NCI-H2107 treated with DMSO at 0.1 percent for 48 hours (cell line): Measurements from ENCODE around the gene IKZF1.
A peak's percentile ranks its signal among the peaks of the same experiment; 100 is the strongest.

Experiments used
- DNase-seq: peaks from one replicate; lab custom pipeline; 2025; ENCODE audit not compliant: unreplicated experiment; lab: John Stamatoyannopoulos, UW

IKZF1 gene

DNA sequence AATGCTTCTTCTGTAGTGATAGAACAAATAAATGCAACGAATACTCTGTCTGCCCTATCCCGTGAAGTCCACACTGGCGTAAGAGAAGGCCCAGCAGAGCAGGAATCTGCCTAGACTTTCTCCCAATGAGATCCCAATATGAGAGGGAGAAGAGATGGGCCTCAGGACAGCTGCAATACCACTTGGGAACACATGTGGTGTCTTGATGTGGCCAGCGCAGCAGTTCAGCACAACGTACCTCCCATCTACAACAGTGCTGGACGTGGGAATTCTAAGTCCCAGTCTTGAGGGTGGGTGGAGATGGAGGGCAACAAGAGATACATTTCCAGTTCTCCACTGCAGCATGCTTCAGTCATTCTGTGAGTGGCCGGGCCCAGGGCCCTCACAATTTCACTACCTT lies 99.9 kb downstream of the IKZF1 start:
- DNase-seq: no peak

DNA sequence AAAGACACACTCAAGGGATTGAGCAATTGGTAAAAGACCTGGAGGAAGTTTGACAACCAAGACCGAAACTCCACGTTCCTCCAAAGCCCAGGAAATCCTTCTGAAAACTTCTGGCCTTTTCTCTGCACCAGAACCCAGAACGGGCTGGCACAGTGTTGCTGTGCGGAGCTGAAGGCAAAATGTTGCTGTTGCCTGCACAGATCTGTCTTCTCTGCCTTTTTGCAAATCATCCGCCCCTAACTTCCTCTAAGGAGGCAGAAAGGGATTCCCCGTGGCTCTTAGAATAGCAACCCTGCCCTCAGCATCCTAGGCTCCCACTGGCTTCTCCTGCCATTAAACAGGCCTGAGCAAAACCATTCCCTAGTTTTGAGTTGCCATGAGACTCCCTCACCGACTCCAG lies 100.7 kb downstream of the IKZF1 start:
- DNase-seq: no peak

DNA sequence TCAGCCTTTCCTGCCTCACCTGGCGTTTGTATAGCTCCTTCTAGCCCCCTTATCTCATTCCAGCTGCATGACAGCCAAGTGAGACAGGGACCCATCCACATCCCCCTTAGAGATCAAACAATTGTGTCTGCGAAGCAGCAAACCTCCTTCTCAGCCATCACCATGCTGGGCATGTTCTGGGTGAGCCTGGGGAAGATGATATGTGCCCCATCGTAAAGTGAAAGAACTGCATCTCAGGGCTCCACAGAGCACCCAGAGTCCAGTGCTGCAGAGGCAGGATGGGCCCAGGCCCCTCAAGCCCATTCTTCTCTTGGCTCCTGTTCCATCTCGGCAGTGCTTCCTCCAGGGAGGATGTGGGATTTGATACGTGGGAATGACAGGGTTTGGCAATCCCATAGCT lies 102.4 kb downstream of the IKZF1 start:
- DNase-seq: no peak

DNA sequence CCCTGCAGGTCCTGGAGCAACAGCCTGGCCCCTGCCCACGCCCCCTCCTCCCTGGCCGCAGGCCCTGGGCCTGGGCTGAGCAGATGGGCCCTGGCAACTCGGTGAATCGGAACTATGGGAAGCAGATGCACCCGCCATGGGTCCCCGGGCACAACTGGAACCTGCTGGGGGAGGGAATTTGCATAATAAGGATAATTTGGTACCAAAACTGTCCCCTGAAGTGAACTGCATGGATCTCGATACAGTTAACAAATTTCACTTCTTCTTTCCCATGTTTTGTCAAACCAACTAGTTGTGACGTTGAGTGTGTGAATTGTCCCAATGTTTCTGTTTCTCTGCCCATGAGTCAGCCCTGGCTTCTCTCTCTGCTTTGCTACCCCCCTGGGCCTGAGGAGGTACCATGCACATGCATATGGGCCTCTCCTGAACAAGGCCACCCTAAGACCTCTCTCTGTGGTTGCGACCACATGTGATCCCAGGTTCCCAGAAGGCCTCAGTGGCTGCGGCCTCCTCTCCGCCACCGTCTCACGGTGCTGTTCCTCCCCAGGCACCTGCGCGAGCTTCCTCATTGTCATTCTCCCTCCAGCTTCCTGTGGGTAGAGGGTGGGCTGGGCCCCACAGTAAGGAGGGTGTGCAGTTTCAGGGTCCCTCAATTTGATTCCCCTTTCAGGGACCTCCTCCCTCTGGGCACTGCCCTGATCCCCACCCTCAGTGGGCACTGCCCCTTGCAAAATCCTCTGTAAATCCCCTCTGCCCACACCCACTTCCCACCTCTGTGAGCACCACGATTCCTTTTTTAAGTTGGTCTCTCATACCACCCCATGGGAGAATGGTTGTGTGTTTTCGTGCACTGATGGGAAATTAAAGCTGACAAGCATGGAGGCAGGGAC lies 105.6 kb downstream of the IKZF1 start:
- DNase-seq: no peak

DNA sequence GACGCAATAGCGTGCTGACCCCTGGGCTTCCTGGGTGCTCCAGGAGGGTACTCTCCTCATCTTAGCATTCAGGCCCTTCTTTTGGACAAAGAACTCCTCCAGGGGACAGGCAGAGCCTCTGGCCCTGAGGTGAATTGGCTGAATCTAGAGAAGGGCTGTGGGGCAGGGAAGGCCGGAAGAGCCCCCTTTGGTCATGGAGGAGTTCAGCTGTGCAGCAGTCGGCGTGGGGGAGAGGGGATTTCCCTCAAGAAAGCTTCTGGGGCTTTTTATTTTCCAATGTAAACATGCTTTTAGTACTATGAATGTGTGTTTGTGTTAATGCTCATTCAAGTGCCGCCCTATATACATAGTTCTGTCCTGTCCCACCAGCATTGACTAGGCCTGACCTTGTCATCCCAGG lies 106.8 kb downstream of the IKZF1 start:
- DNase-seq: no peak

DNA sequence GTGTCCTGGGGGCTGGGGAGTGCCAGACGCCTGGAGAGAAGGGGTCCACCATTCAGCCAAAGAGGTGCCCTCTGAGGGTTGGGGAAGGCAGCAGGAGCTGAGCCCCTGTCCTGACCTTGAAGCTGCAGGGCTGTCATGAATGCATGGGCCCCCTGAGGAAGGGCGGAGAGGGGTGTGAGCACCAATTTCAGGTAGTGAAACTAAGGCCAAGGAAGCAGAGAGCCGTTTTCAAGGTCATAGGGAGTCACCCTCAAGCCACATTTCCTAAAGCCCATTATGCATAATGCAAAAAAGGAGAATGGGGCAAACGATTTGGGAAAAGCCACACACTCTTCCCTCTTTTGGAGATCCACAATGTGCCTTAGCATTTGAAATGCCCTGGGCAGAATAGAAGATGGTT lies 108.5 kb downstream of the IKZF1 start:
- DNase-seq: no peak

DNA sequence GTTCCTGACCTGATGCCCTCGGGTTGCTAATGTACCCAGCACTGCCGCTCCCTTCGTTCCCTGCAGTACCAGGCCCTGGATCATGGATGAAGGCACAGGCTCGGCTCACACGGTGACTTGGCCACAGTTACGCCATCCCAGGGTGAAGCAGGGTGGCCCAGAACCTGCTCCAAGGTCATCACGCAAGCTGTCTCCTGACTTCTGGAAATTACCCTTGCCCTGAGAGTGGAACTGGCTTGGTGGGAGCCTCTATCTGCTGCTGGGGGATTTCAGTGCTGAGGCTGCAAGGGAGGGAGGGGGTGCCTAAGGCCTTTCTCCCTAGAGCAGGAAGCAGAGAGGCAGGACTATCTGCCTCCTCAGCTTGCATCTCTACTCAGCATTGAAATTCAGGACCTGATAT lies 109.0 kb downstream of the IKZF1 start:
- no peak for DNase-seq

DNA sequence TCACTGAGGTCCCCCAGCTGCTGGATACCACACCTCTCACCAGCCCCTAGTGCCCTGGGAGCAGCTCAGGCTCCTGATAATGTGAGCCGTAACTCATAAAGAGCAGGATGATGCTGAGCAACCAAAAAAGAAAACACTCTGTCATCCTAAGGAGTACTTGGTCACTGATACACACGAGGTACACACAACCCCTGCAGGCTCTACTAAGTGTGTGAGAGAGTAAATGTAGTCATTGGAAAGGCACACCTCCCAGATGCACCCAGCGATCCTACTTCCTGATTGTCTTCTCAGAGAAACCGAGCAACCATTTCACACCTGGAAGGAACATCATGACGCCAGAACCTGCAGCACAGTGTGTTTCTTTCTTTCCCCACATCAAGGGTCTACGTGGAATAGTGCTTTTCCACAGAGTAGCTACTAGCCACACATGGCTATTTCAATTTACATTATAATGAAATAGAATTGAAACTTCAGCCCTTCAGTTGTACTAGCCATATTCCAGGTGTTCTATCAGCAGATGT lies 111.4 kb downstream of the IKZF1 start:
- DNase-seq: no peak

DNA sequence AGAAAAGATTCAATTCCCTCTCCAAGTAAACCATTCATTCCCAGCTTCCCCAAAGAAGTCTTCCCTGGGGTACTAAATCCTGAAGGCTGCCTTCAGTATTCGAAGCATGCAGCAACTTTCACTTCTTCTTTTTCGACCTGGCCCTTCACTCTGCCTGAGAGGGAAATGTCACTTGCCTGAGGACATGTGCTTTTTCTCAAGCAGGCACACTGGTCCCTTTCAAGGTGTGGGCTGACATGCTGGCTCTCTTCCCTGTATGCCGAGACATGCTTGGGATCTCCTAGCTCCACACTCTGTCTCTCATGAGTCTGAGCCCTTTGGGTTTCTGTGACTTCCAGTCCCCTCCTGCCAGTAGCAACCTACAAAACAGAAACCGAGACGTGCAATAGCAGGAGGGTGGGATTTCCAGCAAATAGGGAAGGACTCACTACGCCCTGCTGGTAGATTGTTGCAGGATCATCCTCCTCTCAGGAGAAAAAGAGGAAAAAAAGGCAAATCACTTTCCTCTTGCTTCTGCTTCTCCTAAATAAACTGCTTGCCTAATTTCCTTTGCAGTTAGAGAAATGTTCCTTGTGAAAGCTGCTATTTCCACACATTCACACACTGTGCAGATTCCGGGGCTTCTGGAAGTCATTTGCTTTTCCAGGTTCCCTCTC lies 112.1 kb downstream of the IKZF1 start:
- DNase-seq: no peak

DNA sequence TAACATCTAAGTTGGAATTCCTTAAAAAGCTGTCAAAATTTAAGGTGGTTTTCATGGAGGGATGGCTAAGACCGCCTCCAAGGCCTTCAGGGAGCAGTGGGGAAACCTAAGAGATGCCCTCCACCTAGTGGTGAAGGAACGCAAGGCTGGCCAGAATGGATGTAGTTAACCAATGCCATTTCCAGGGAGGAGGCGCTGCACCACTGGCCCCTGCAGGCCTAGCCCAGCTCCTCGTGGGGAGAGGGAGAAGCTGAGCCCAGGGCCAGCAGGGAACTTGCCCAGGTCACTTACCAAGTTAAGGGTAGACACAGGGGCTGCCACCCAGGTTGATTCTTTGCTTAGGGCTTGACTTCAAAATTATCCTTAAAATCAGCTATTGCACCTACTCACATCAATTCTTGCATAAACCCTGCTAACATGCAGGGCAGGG lies 113.6 kb downstream of the IKZF1 start:
- peak; percentile 66 for DNase-seq

DNA sequence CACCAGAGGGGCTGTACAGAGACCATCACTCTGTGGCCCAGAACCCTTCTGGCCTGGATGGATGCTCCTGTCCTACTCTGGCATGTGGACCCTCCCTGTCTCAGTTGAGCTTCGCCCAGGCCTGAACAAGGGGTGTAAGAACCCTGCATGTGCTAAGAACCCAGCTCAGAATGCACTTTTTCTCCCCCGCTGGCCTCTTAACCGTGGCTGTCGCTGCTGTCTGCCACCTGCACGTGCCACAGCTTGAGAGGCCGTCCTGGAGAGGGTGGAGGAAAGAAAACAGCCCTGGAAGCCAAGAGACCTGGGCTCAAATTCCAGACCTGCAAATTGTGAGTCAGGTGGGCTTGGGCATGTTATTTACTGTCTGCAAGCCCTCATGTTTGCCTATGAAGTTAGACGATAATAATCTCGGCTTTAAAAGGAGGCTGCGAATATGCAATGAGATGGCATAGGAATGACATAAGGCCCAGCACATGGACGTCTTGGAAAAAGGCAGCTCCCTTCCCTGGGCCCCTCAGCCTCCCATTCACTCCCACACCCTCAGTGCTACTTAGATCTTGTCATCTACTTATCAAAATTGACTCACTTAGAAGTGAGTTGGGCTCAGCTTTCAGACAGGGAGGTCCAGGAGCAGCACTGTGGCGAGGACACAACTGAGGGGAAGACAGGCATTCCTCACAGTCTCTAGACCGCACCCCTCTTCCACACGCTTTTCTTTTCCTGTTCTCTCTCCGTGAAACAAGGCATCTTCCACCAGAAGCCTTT lies 114.2 kb downstream of the IKZF1 start:
- DNase-seq: no peak

DNA sequence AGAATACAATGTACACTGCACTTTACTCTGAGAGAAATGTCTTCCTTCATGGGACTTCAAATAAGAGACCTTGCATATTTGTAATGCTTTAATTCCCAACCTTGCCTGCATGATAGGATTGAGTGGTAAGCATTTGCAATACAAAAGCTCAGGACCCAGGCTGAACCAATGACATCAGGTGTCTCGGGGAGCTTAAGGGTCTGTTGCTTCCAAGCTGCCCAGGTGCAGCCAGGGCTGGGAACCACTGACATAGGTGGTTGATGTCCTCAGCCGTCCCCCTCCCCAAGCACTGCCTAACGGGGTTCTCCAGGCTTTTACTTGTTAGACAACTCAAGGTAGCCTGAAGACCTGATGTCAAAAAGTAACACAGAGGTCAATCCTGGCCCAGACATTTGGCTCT lies 116.5 kb downstream of the IKZF1 start:
- no peak for DNase-seq

DNA sequence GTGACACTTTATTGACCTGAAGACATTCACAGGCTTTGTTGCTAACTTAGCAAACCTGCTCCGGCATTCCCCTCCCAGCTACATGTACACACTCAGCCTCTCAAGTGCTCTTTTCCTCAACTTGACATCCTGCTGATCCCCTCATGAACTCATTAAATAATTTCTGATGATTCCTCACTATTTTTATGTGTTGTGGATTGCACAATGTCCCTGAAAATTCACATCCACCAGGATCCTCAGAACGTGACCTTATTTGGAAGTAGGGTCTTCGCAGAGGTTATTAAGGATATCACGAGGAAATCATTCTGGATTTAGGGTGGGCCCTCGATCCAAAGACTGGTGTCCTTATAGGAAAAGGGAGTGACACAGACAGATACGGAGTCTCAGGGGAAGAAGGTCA lies 118.3 kb downstream of the IKZF1 start:
- no peak for DNase-seq

DNA sequence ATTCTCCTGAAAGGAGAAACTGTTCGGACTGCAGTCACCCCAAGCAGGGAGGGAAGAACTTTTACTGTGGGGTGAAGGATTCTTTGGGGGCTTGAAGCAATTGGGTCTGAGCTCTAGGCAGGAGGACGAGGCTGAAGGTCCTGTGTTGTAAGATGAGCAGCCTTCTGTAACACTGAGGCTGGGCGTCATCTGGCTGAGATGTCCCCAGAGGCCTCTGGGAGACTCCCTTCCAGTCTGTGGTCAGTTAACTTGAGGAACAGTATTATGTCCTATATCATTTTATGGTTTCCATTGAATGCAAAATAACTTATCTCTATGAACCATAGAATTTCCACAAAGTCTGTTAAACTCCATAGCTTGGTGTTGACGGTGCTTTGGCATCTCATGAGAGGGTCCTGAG lies 119.3 kb downstream of the IKZF1 start:
- no peak for DNase-seq

DNA sequence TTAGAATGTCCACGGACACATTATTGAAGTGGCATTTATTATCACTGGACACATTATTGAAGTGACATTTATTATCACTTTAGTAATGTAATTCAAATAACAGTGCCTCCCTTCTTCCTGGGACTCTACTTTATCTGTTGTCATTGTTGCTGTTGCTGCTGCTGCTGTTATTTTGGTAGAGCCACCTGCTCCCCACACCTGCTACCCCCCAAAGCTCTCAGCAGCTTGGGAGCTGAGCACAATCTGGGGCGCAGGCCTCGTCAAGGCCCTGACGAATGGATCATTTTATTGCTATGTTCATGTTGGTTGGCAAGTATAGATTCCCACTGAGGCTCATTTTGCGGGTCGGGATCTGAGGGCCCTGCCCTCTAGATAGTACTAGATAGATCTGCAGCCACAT lies 120.8 kb downstream of the IKZF1 start:
- no peak for DNase-seq

DNA sequence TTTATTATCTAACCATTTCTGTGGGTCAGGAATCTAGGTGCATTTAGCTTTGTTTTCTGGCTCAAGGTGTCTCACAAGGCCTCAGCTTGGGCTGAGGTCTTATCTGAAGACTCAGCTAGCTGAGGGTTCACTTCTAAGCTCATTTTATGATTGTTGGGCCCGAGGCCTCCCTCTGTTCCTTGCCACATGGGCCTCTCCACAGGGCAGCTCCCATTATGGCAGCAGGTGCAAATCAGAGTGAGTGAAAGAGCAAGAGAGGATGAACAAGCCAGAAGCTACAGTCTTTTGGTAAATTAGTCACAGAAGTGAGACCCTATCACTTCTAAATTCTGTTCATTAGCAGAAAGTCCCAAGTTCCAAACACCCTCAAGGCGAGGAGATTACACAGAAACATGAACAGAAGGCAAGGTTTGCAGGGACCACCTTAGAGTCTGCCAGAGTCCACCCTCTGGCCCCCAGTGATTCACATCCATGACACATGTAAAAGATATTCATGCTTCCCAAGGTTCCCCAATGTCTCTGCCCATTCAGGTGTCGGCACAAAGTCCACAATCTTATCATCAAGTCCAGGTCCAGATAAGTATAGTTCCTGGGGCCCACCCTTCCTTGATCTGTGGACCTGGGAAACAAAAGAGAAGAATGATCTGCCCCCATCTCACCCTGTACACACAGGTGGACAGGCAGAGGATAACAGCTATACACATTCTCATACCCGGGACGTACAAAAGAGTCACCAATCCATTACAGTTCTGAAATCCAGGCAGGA lies 121.9 kb downstream of the IKZF1 start:
- DNase-seq: no peak

DNA sequence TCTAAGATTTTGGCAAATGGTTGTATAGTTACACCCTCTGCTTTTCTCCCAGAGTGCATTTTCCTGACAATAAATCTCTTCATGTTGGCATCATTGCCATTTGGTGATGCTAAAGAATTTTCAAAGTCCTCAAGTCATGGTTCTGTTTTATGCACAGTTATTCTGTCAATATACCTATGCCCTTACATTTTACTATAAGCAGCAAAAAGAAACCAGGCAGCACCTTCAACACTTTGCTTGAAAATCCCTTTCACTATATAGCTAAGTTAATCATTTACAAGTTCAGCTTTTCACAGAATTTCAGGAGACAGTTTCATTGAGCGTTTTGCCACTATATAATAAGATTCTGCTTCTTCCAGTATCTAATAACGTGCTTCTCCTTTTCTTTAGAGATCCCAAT lies 123.0 kb downstream of the IKZF1 start:
- DNase-seq: no peak

DNA sequence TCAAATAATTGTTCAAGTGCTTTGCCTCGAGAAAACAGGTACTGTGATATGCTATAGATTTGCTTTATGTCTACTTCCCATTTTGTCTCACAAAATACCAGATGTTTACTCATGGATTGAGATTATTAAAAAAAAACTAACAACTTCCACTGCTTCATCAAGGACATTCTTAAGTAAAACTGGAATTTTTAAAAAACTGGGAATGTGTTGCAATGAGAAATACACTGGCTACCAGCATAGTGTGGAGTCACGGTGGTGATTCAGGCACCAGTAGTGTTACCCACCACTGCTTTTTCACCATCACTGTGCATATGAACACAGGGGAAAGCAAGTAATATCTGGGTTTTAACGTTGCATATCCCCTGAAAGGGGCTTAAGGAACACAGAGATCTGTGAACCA lies 124.4 kb downstream of the IKZF1 start:
- DNase-seq: no peak

DNA sequence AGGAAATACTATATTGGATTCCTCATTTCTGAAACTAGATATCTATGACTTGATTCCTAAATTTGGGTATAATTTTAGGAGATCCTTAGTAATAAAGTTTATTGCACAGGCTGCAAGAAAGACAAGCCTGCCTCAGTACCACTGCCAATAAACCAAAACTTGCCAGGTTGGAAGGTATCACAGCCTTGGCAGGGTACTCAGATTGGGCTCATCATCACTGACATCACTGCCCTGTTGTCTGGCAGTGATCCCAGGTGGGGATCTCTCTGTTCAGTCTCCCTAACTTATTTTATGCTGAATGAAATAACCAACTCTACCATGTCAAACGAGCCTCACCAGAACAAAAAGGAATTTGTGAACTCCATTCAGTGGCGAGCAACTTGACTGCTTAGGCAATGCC lies 126.8 kb downstream of the IKZF1 start:
- DNase-seq: no peak

DNA sequence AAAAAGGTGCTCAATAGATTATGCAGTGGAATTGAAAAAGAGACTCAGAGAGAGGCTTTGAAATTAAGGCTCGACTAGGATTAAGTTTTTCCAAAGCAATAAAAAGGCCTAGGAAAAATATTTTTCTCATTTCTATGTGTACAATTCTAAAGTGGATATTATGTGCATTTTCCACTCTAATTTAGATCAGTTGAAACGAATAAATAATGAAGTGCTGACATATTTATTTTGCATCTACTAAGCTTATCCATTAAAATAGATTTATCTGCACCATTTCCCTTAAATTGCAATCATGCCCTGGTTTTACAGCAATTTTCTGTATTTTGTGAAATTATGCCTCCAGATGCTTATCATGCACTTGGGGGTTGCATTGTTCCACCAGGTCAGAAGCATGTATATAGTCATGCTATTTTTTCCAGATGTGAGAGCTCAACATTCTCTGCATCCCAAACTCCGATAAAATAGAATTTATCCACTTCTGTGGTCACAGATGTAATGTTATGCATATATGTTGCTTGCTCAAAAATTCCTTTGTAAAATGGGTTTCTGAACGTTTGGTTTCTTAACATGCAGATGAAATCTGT lies 127.3 kb downstream of the IKZF1 start:
- DNase-seq: no peak
